HG03045 (cell line): Measurements from ENCODE around the gene TP53RK.

Source experiments
- ATAC-seq: cut with Tn5 transposase; IDR thresholded peaks from one replicate; pipeline ENCODE4 v1.9.1; 2021; ENCODE audit warnings: mild to moderate bottlenecking, moderate library complexity; ENCODE audit not compliant: unreplicated experiment

TP53RK gene

DNA sequence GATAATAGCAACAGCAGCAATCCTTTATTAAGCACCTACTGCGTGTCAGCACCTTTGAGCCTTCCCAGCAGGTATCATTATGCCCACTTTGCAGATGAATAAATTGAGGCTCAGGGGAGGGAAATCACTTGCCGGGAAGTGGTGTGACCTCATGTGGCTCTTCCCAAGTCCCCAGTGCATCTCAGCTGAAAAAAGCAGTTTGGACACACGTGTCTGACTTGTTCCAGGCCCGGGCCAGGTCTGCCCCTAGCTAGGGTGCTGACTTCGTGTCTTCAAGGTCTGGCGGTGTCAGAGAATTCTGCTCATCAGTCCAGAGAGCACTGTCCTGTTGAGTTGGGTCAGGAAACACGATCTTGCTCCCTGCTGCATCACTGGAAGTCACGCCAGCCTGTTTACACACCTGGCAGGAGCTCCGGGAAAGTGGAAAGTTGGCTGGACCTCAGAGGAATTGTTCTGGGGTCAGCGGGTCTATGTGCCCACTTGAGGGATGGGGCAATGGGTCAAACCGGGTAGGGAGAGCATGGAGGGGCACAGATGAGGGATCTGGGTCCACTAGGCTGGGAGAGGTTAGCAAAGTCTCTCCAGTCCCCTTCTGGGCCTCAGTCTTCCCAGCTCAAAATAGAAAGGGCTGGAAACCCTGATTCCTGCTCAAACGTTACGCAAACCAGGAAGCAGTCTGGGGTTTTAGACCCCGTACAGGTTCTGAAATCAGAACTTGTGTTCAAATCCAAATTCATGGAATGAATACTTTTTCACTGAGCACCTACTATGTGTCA lies 48.5 kb downstream of the TP53RK start:
- ATAC-seq, result no peak

DNA sequence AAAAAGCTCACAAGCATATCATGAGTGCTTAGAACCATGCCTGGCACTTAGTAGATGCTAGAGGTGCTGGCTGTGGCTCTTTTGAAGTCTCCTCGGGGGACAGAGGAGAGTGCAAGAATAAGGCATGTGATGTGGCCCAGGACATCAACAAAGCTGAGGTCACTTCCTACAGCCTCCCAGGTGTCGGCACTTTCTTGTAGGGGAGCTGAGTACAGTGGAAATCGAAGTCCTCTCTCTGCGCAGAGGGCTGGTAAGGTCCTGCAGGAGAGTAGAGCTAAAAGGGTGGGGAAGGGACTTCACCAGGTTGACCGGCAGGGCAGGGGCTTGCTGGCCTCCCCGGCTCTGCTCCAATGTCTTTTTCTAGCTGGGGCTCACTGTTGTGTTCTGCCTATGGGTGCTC lies 49.2 kb downstream of the TP53RK start:
- ATAC-seq, result no peak

DNA sequence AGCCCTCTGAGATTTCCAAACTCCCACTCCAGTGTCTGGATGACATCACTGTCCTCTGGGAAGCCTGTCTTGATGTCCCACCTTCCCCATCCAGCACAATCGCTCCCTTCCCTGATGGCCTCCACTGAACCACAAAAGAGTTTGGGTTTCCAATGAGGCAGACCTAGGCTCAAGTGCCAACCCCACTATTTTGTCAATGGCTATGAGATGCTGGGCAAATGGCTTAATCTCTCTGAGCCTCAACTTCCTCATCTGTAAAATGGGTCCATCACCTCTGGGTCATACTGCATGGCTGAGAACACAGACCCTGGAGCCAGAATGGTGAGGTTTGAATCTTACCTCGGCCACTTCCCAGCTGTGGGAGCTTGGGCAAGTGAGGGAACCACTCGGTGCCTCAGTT lies 49.7 kb downstream of the TP53RK start:
- no peak for ATAC-seq

DNA sequence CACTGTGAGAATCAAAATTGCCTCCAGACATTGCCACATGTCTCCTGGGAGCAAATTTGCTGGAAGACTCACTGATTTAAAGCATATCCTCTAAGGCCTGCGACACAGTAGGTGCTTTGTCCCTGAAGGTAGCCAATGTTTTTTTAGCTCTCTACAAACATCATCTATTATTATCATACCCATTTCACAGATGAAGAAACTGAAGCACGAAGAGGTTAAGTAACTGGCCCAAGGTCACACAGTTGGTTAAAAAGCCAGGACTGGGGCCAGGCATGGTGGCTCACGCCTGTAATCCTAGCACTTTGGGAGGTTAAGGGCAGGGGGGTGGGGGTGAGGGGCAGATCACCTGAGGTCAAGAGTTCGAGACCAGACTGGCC lies 50.4 kb downstream of the TP53RK start:
- ATAC-seq, result no peak

DNA sequence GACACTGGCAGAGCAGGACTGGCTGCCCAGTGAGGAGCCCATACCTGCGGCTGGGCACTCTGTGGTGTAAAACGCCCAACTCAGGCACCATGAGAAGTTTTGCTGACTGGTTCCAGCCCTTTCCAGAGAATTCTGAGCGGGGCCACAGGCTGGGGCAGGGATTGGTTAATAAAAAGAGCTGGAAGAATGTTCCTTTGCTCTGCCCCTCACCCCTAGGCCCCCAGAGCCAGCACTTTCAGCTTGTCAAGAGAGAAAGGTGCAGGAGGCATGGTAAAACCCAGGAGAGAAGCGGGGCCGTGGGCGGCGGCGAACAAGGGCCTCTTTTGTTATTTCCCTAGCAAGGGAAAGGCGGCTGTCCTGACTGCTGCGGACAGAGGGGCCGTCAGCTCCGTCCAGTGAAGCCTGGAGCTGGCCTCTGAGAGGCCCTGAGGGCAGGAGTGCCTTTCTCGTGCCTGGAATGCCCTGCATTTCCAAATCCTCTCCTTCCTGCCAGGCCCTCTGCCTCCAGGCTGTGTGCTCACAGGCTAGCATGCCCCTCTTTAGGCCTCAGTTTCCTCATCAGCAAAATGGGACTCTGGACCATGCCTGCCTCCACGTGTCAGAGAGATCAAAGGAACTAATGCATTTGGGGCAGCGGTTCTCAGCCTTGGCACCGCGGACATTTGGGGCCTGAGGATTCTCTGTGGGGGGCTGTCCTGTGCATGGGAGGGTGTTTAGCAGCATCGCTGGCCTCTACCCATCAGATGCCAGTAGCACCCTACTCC lies 50.9 kb downstream of the TP53RK start:
- ATAC-seq, result no peak

DNA sequence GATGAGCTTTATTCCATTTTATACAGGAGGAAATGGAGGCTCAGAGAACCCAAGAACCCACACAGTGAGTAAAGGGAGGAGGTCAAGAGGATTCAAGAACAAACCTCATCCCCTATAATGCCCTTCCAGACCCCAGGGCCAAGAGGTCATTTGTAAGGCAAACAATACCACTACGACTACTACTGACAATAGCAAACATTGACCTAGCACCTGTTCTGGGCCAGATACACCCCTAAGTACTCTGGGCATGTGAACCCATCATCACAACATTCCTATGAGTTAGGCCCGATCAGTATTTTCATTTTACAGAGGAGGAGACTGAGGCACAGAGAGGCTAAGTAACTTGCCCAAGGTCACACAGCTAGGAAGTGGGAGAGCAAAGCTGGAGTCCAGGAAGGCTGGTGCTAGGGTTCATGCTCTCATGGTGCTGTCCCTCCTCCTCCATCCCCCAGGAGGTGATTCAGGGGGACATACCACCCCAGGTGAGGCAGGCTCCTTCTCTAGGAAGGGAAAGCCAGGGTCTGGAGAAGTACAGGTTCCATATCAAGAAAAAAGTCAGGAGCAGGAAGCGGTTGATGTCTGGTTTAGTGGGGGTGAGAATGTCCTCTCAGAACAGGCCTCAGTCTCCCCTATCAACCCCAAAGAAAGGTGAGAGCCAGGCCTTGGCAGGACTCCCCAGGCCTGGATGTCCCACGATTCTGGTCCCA lies 51.7 kb downstream of the TP53RK start:
- no peak for ATAC-seq

DNA sequence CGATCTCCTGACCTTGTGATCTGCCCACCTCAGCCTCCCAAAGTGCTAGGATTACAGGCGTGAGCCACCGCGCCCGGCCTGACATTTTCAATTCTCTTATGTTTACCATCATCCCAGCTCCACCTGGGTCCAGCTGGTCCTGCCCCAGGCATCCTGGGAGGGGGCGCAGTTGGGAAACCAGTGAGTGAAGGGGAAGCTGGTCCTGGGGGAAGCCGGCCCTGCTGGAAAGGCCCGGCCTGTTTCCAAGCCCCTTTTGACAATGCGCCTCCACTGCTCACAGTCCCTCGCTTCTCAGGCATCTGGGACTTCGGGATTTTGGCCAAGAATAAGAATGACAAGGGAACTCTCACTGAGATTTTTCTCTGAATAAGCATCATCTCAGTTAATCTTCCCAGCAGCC lies 52.2 kb downstream of the TP53RK start:
- no peak for ATAC-seq

DNA sequence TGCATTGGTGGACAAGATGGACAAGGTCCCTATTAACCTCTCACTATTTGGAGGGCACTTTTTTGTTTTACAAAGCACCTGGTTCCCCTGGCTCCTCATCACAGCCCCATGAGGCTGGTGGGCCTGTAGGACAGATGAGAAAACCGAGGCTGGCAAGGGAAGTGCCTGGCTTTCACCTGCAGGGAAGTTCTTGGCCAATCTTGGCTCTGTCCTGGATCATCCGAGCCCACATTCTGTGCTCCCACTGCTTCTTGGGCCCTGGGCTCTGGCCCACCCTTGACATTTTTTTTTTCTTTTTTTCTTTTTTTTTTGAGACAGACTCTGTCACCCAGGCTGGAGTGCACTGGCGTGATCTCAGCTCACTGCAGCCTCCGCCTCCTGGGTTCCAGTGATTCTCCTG lies 52.7 kb downstream of the TP53RK start:
- no peak for ATAC-seq

DNA sequence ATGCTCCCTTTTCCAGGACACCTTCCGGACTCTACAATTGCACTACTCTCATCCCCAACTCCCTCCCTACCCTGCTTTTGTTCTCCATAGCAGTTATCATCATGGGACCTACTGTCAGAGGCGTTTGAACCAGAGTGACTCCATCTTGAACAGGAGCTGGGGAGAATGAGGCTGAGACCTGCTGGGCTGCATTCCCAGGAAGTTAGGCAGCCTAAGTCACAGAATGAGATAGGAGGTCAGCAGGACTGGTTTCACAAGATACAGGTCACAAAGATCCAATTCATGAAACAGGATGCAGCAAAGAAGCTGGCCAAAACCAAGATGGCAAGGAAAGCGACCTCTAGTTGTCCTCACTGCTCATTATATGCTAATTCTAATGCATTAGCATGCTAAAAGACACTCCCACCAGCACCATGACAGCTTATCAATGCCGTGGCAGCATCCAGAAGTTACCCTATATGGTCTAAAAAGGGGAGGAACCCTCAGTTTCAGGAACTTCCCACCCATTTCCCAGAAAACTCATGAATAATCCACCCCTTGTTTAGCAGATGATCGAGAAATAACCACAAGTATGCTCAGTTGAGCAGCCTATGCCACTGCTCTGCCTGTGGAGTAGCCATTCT lies 53.6 kb downstream of the TP53RK start:
- no peak for ATAC-seq

DNA sequence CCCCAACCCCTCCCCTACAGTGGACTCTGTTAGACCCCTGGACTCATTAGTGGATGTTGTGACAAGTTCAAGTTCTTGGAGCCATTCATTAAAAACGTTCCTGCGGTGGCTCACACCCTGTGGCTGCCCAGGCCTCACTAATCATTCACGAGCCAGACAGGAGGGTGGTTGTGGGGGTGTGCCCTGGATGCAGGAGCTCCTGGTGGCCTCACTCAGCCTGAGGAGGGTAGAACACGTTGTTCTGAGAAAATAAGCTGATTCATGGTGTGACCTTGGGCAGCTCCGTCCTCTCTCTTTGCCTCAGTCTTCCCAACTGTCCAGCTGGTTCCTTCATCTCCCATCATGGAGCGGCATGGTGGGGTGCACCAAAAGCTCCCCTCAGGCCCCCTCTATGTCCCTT lies 54.7 kb downstream of the TP53RK start:
- ATAC-seq, result no peak
